ENCODE measurements around the gene PTPRT. TPM values are rescaled to one million over a fixed set of nuclear protein-coding genes. Genes with fewer than 3 reads are reported as not detected.

PTPRT gene
- total and polyA plus RNA-seq, 2 of the 13 experiments (the other 11 are each of a cell fraction or from before 2014, with no cell fraction given), result under 0.01 to 0.09 TPM

GRCh38 chr20:42134265-42135098 lies 1055.2 kb downstream of the PTPRT start (continued):
- TF ChIP-seq GABPA (IDR thresholded peaks at IDR 0.05; ENCODE audit: low read depth, low read length) (no peak), GABPA (CRISPR knock-in tag; IDR thresholded peaks at IDR 0.05; ENCODE audit: low read depth) (no peak), TAF15 (IDR thresholded peaks at IDR 0.05; ENCODE audit: low read depth, low read length, poor library complexity, severe bottlenecking) (no peak), SIN3B (IDR thresholded peaks at IDR 0.05; ENCODE audit: low read length) (no peak), PRMT3 (CRISPR knock-in tag; IDR thresholded peaks at IDR 0.05; ENCODE audit: borderline replicate concordance, low read depth) (no peak), E2F2 (CRISPR knock-in tag; IDR thresholded peaks at IDR 0.05; ENCODE audit: borderline replicate concordance) (peak; percentile 55; the same call in 1 of the 2 replicates), RFX1 (IDR thresholded peaks at IDR 0.05) (no peak), ZNF503 (CRISPR knock-in tag; IDR thresholded peaks at IDR 0.05) (no peak), ZNF713 (CRISPR knock-in tag; IDR thresholded peaks at IDR 0.05) (no peak), ZBTB1 (CRISPR knock-in tag; IDR thresholded peaks at IDR 0.05; ENCODE audit: borderline replicate concordance) (no peak), ERF (CRISPR knock-in tag; IDR thresholded peaks at IDR 0.05) (0 out of 2 replicates have a peak, but pooled peaks have one; percentile 13), SYNCRIP (IDR thresholded peaks at IDR 0.05; ENCODE audit: insufficient read depth, low read depth, low read length) (no peak), ARID2 (CRISPR knock-in tag; IDR thresholded peaks at IDR 0.05; ENCODE audit: borderline replicate concordance) (no peak), ZNF513 (CRISPR knock-in tag; conservative IDR thresholded peaks at IDR 0.05) (no peak), HMG20B (CRISPR knock-in tag; conservative IDR thresholded peaks at IDR 0.05) (no peak), ZNF143 (CRISPR knock-in tag; IDR thresholded peaks at IDR 0.05) (no peak), ZNF773 (CRISPR knock-in tag; IDR thresholded peaks at IDR 0.05; ENCODE audit: borderline replicate concordance) (0 out of 2 replicates have a peak, but pooled peaks have one; percentile 45), KDM4B (CRISPR knock-in tag; IDR thresholded peaks at IDR 0.05) (no peak), NR3C1 (CRISPR knock-in tag; IDR thresholded peaks at IDR 0.05) (no peak), ZNF556 (CRISPR knock-in tag; IDR thresholded peaks at IDR 0.05; ENCODE audit: borderline replicate concordance) (no peak), ZNF605 (CRISPR knock-in tag; IDR thresholded peaks at IDR 0.05) (peak; percentile 51; the same call in 1 of the 2 replicates), ZNF282 (IDR thresholded peaks at IDR 0.05; ENCODE audit: partially characterized antibody) (no peak), CCAR2 (optimal IDR thresholded peaks at IDR 0.05; ENCODE audit: low read depth, low read length) (no peak), PLSCR1 (CRISPR knock-in tag; IDR thresholded peaks at IDR 0.05; ENCODE audit: borderline replicate concordance) (no peak), ZNF879 (CRISPR knock-in tag; IDR thresholded peaks at IDR 0.05) (no peak)
